Measurements from ENCODE around the gene PRAMEF13. TPM values are rescaled to one million over a fixed set of nuclear protein-coding genes. Genes with fewer than 3 reads are reported as not detected.
"Not testable (repeated sequence)": the region's sequence is repeated elsewhere in the genome, so short reads cannot be mapped to it uniquely, and the experiment has no call there.

Gene PRAMEF13, protein sequence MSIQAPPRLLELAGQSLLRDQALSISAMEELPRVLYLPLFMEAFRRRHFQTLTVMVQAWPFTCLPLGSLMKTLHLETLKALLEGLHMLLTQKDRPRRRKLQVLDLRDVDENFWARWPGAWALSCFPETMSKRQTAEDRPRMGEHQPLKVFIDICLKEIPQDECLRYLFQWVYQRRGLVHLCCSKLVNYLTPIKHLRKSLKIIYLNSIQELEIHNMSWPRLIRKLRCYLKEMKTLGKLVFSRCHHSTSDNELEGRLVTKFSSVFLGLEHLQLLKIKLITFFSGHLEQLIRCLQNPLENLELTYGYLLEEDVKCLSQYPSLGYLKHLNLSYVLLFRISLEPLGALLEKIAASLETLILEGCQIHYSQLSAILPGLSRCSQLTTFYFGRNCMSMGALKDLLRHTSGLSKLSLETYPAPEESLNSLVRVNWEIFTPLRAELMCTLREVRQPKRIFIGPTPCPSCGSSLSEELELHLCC
- not detected for total RNA-seq

- H3K4me3 ChIP-seq; ATAC-seq; H3K4me1 ChIP-seq; H3K27ac ChIP-seq; H3K9me3 ChIP-seq; intact Hi-C loops (cut with DNase I); DNase-seq; H3K36me3 ChIP-seq (replicated peaks in 1 of 2; ENCODE audit: insufficient read depth in 1 of 2, low read depth in 2 of 2); H3K27me3 ChIP-seq: not testable (repeated sequence)
- no CpG with 5 or more reads among the region's 5 CpGs for WGBS, 2 donors
Observed at GRCh38 chr1:13201309-13201708, at the start of gene PRAMEF13. PRAMEF13 (minus strand) TSS chr1:13201409; CDS start chr1:13199589, 1,820 bp downstream.

- H3K27ac ChIP-seq; H3K36me3 ChIP-seq (replicated peaks in 1 of 2; ENCODE audit: insufficient read depth in 1 of 2, low read depth in 2 of 2); DNase-seq; ATAC-seq; H3K4me3 ChIP-seq; H3K9me3 ChIP-seq; H3K27me3 ChIP-seq; H3K4me1 ChIP-seq; intact Hi-C loops (cut with DNase I): not testable (repeated sequence)
- 48 to 67% methylated on average over 6 to 7 of the region's 7 CpGs for WGBS, 2 donors
Observed at GRCh38 chr1:13247122-13247521, 45.9 kb upstream of the PRAMEF13 start.

GRCh38 chr1:13246554-13246871, 45.3 kb upstream of the PRAMEF13 start:
- H3K27me3 ChIP-seq; H3K4me3 ChIP-seq; ATAC-seq; DNase-seq; H3K27ac ChIP-seq; H3K36me3 ChIP-seq (replicated peaks in 1 of 2; ENCODE audit: insufficient read depth in 1 of 2, low read depth in 2 of 2); intact Hi-C loops (cut with DNase I); H3K4me1 ChIP-seq; H3K9me3 ChIP-seq: not testable (repeated sequence)
- WGBS, 2 donors, result 74 to 77% methylated on average over 2 of the region's 2 CpGs

GRCh38 chr1:13245841-13246553, 44.8 kb upstream of the PRAMEF13 start:
- H3K27ac ChIP-seq; ATAC-seq; H3K27me3 ChIP-seq; H3K9me3 ChIP-seq; DNase-seq; H3K36me3 ChIP-seq (replicated peaks in 1 of 2; ENCODE audit: insufficient read depth in 1 of 2, low read depth in 2 of 2); H3K4me3 ChIP-seq; intact Hi-C loops (cut with DNase I); H3K4me1 ChIP-seq: not testable (repeated sequence)
- 60 to 74% methylated on average over 3 to 5 of the region's 5 CpGs for WGBS, 2 donors

GRCh38 chr1:13243536-13244263, 42.5 kb upstream of the PRAMEF13 start:
- 78 to 81% methylated on average over 9 of the region's 9 CpGs for WGBS, 2 donors
- H3K4me3 ChIP-seq; DNase-seq; H3K36me3 ChIP-seq (replicated peaks in 1 of 2; ENCODE audit: insufficient read depth in 1 of 2, low read depth in 2 of 2); H3K9me3 ChIP-seq; ATAC-seq; H3K27me3 ChIP-seq; H3K4me1 ChIP-seq; H3K27ac ChIP-seq; intact Hi-C loops (cut with DNase I): not testable (repeated sequence)

DNA sequence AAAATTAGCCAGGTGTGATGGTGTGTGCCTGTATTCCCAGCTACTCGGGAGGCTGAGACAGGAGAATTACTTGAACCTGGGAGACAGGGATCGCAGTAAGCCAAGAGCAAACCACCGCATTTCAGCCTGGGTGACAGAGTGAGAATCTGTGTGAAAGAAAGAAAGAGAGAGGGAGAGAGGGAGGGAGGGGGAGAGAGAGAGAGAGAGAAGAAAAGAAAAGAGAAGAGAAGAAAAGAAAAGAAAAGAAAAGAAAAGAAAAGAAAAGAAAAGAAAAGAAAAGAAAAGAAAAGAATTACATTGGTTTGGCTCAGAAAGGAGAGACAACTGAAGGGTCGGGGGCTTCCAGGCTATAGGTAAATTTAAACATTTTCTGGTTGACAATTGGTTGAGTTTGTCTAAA, 38.4 kb upstream of the PRAMEF13 start:
- H3K36me3 ChIP-seq (replicated peaks in 1 of 2; ENCODE audit: insufficient read depth in 1 of 2, low read depth in 2 of 2); ATAC-seq; DNase-seq; H3K4me1 ChIP-seq; H3K9me3 ChIP-seq; H3K27me3 ChIP-seq; H3K4me3 ChIP-seq; H3K27ac ChIP-seq; intact Hi-C loops (cut with DNase I): not testable (repeated sequence)
- 65 to 67% methylated on average over 4 of the region's 4 CpGs for WGBS, 2 donors

DNA sequence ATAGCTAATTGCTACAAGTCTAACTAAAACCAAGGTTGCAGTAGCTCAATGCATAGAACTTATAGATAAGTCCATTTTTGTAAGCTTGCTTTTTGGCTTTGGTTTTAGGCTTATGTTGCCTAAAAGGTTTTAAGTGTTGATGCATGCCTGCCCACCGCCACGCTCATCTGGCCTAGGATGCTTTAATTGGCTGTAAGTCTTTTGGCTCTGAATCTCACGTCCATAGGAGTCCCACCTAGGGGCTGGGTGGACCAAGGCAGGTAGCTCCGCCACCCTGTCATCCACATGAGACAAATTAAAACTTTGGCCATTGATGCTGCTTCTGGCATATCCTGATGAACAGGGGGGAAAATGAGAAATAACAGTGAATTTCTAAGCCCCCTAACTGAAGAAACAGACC, 36.4 kb upstream of the PRAMEF13 start:
- WGBS, 2 donors, result 65 to 67% methylated on average over 3 to 4 of the region's 4 CpGs
- H3K27ac ChIP-seq; H3K9me3 ChIP-seq; intact Hi-C loops (cut with DNase I); ATAC-seq; H3K36me3 ChIP-seq (replicated peaks in 1 of 2; ENCODE audit: insufficient read depth in 1 of 2, low read depth in 2 of 2); H3K27me3 ChIP-seq; H3K4me1 ChIP-seq; H3K4me3 ChIP-seq; DNase-seq: not testable (repeated sequence)

- H3K27ac ChIP-seq; H3K27me3 ChIP-seq; H3K4me1 ChIP-seq; H3K36me3 ChIP-seq (replicated peaks in 1 of 2; ENCODE audit: insufficient read depth in 1 of 2, low read depth in 2 of 2); intact Hi-C loops (cut with DNase I); ATAC-seq; H3K4me3 ChIP-seq; H3K9me3 ChIP-seq: not testable (repeated sequence)
- WGBS, 2 donors, result 25 to 33% methylated on average over 1 of the region's 1 CpG
- DNase-seq, result peak in 3 of 4 donors; percentile 27 to 34 (median 28)
Observed at GRCh38 chr1:13234057-13234456, 32.8 kb upstream of the PRAMEF13 start.

GRCh38 chr1:13232056-13232455, 30.8 kb upstream of the PRAMEF13 start:
- H3K4me1 ChIP-seq; H3K36me3 ChIP-seq (replicated peaks in 1 of 2; ENCODE audit: insufficient read depth in 1 of 2, low read depth in 2 of 2); ATAC-seq; H3K4me3 ChIP-seq; H3K9me3 ChIP-seq; H3K27me3 ChIP-seq; intact Hi-C loops (cut with DNase I); H3K27ac ChIP-seq; DNase-seq: not testable (repeated sequence)
- WGBS, 2 donors, result 44 to 58% methylated on average over 2 of the region's 2 CpGs

DNA sequence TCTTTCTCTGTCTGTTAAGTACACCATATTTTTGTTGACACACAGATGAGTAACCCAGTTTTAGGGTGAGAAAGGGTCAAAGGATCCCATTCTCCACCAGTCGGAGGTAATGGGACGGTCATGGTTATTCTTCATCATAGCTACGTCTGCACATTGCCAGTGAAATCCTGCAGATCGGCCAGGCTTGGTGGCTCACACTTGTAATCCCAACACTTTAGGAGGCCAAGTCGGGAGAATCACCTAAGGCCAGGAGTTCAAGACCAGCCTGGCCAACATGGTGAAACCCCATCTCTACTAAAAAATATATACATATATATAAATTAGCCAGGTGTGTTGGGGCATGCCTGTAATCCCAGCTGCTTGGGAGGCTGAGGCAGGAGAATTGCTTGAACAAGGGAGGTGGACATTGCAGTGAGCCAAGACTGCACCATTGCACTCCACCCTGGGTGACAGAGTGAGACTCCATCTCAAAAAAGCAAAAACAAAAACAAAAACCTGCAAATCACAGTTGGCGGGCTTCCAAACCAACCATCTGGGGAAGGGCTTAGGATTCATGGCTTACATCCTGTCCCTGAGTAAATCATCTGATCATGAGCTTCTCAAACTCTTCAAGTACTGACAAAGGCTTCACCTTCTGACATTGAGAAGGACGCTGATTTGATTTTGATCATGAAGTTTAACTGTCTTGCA, 30.0 kb upstream of the PRAMEF13 start:
- DNase-seq; H3K4me1 ChIP-seq; H3K27me3 ChIP-seq; H3K36me3 ChIP-seq (replicated peaks in 1 of 2; ENCODE audit: insufficient read depth in 1 of 2, low read depth in 2 of 2); intact Hi-C loops (cut with DNase I); ATAC-seq; H3K27ac ChIP-seq; H3K9me3 ChIP-seq; H3K4me3 ChIP-seq: not testable (repeated sequence)
- WGBS, 2 donors, result 69 to 83% methylated on average over 6 to 7 of the region's 7 CpGs

- H3K4me3 ChIP-seq; H3K9me3 ChIP-seq; H3K36me3 ChIP-seq (replicated peaks in 1 of 2; ENCODE audit: insufficient read depth in 1 of 2, low read depth in 2 of 2); H3K27me3 ChIP-seq; DNase-seq; ATAC-seq; intact Hi-C loops (cut with DNase I); H3K4me1 ChIP-seq; H3K27ac ChIP-seq: not testable (repeated sequence)
- WGBS, 2 donors, result 67 to 68% methylated on average over 2 of the region's 2 CpGs
Observed at GRCh38 chr1:13230601-13231000, 29.4 kb upstream of the PRAMEF13 start.

Measured in body of pancreas (tissue), 4 donors.